Gastroesophageal sphincter (tissue), 4 donors: Measurements from ENCODE around the gene SLC46A1. TPM values are rescaled to one million over a fixed set of nuclear protein-coding genes. Genes with fewer than 3 reads are reported as not detected.

Experiments
- ATAC-seq: fragments of 150-250 bp; one replicate; pipeline ENCODE4 v1.9.1; 2016; ENCODE audit warnings: mild to moderate bottlenecking, moderate library complexity
- H3K27ac ChIP-seq, 4 donors: fragments of 200-600 bp; sonication (generic) in 3 of 4; 1 replicate in 3 of 4; 2 replicates in 1 of 4; pipeline ENCODE4 v1.5.1; 2016 to 2019
- H3K27me3 ChIP-seq: fragments of 200-600 bp; sonication (generic); one replicate; pipeline ENCODE4 v1.5.1; 2019
- H3K36me3 ChIP-seq, 2 donors: fragments of 200-600 bp; sonication (generic); one replicate each; pipeline ENCODE4 v1.5.1; 2019; ENCODE audit warnings: control low read depth in 1 of 2
- H3K4me1 ChIP-seq, 3 donors: fragments of 200-600 bp; sonication (generic); 1 replicate in 2 of 3; 2 replicates in 1 of 3; pipeline ENCODE4 v1.5.1; 2016 to 2019; ENCODE audit warnings: control low read depth in 2 of 3
- H3K4me3 ChIP-seq, 2 donors: fragments of 200-600 bp; sonication (generic); one replicate each; pipeline ENCODE4 v1.5.1; 2019; ENCODE audit warnings: mild to moderate bottlenecking in 1 of 2, moderate library complexity in 1 of 2
- H3K9me3 ChIP-seq, 3 donors: fragments of 200-600 bp; sonication (generic); one replicate each; pipeline ENCODE4 v1.5.1; 2017 to 2019; ENCODE audit warnings: control low read depth in 2 of 3
- EP300 ChIP-seq: sonication (generic); formaldehyde crosslinking; IDR thresholded peaks from one replicate; pipeline ENCODE4 v1.6.1; 2017; ENCODE audit warnings: antibody characterized with exemption, mild to moderate bottlenecking
- POLR2A ChIP-seq, 2 donors: fragments of 450-650 bp; IDR thresholded peaks; one replicate each; pipeline ENCODE4 v1.6.1; 2017; ENCODE audit warnings: antibody characterized with exemption in 2 of 2, mild to moderate bottlenecking in 2 of 2, moderate library complexity in 1 of 2
- POLR2AphosphoS5 ChIP-seq: sonication (generic); formaldehyde crosslinking; IDR thresholded peaks from one replicate; pipeline ENCODE4 v1.6.1; 2017; ENCODE audit warnings: antibody characterized with exemption
- WGBS, 2 donors: methylation state at CpG; one replicate each; pipeline ENCODE4 v1.1.5; 2018; ENCODE audit warnings: low coverage in 1 of 2; 5-methylcytosine and 5-hydroxymethylcytosine counted together
- total RNA-seq, 4 donors: library from RNA; depleted of rRNA; stranded (reverse); fragments of >200 nt; gene quantifications; one replicate each; pipeline ENCODE4 v1.1.0, GENCODE V29; 2016
- TF ChIP-seq, protein P1 (sequence below), 4 experiments: fragments of 200-600 bp in 2 of 4; fragments of 450-650 bp in 2 of 4; sonication (generic) in 1 of 4; IDR thresholded peaks; one replicate each; pipeline ENCODE4 v1.5.1; 2017 to 2019; ENCODE audit warnings: antibody characterized with exemption in 4 of 4, mild to moderate bottlenecking in 2 of 4, moderate library complexity in 2 of 4

The SLC46A1 gene
- total RNA-seq, 4 donors from 2014 or later = 7.9 to 9.7 (median 8.4) TPM

DNA sequence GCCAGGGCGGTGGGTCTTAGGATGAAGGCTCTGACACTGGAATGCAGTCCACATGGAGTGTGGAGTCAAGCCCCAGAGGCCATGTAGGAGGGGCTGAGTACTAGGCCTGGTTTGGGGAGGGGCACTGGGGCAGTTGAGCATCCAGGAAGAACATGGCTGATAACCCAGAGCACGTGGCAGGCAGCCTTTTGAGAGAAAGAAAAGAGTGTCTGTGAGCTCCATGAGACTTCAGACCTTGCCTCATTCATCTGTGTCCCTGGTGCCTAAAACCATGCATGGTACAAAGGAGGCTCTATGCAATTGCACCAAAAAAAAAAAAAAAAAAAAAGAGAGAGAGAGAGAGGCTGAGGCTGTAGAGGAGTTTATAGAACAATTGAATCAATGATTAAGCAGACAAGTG is 14.6 kb downstream of the SLC46A1 start:
- Histone ChIP-seq H3K4me3 (no peak overlapping the region), H3K4me1 (no peaks in the 10 kb centered on the region), H3K9me3 (no peaks in the 10 kb centered on the region), H3K27ac (no peak overlapping the region), H3K27me3 (no peaks in the 10 kb centered on the region), H3K36me3 (peaks cover 0 to 97% of the 10 kb centered on the region in 2 donors)
- WGBS, 2 donors = 75% methylated on average over 2 of the region's 2 CpGs; no CpG with 5 or more reads in 1 of the 2 donors
- TF ChIP-seq POLR2AphosphoS5 (no peak), POLR2A (IDR thresholded peaks at IDR 0.05) (no peak), EP300 (no peak)
- TF ChIP-seq, protein P1, sequence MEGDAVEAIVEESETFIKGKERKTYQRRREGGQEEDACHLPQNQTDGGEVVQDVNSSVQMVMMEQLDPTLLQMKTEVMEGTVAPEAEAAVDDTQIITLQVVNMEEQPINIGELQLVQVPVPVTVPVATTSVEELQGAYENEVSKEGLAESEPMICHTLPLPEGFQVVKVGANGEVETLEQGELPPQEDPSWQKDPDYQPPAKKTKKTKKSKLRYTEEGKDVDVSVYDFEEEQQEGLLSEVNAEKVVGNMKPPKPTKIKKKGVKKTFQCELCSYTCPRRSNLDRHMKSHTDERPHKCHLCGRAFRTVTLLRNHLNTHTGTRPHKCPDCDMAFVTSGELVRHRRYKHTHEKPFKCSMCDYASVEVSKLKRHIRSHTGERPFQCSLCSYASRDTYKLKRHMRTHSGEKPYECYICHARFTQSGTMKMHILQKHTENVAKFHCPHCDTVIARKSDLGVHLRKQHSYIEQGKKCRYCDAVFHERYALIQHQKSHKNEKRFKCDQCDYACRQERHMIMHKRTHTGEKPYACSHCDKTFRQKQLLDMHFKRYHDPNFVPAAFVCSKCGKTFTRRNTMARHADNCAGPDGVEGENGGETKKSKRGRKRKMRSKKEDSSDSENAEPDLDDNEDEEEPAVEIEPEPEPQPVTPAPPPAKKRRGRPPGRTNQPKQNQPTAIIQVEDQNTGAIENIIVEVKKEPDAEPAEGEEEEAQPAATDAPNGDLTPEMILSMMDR (IDR thresholded peaks at IDR 0.05) = no peak
- ATAC-seq = no peak

DNA sequence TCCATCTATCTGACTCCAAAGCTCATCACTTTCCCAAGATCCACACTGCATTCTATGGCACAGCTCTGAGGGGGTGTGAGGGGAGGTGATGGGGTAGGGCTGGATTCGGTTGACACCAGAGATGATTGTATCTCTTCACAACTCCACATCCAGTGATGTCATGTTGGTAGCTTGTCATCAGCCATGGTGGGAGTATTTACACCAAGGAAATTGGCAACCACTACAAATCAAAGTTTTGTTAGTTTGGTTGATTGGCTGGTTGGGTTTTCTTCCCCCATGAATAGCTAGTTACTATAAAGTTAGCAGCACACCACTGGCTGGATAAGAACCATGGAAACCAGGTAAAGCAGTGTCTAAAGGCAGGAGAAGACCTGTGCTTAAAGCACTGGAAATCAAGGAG is 15.0 kb downstream of the SLC46A1 start:
- Histone ChIP-seq H3K4me3 (no peak overlapping the region), H3K9me3 (no peaks in the 10 kb centered on the region), H3K36me3 (peaks cover 0 to 95% of the 10 kb centered on the region in 2 donors), H3K27ac (no peak overlapping the region), H3K27me3 (no peaks in the 10 kb centered on the region), H3K4me1 (no peaks in the 10 kb centered on the region)
- TF ChIP-seq, protein P1 (IDR thresholded peaks at IDR 0.05) = no peak
- TF ChIP-seq POLR2A (IDR thresholded peaks at IDR 0.05) (no peak), POLR2AphosphoS5 (no peak), EP300 (no peak)
- no peak for ATAC-seq
- WGBS, 2 donors = no CpG with 5 or more reads among the region's 1 CpG

DNA sequence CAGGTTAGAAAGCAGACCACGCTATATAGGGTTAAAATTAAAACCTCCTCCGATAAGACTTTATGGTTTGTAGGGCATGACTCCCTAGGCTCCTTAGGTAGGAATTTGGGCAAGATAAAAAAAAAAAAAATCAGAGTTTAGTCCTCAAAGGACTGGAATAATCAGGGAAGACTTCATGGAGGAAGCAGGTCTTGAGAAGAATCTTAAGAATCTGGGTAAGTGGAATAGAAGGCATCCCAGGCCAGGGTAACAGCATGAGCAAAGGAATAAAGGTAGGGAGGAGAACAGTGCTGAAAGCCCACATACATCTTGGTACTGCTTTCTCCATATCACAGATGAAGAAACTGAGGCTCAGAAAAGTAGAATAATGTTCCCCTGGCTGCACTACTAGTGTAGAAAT is 15.4 kb downstream of the SLC46A1 start:
- 93 to 94% methylated on average over 2 of the region's 2 CpGs for WGBS, 2 donors
- H3K36me3 ChIP-seq = peaks cover 0 to 95% of the 10 kb centered on the region in 2 donors
- no peak for ATAC-seq
- no peaks in the 10 kb centered on the region for H3K27me3 ChIP-seq
- H3K4me1 ChIP-seq = no peaks in the 10 kb centered on the region
- H3K27ac ChIP-seq = no peak overlapping the region
- H3K4me3 ChIP-seq = no peak overlapping the region
- TF ChIP-seq EP300 (no peak), POLR2A (IDR thresholded peaks at IDR 0.05) (no peak), POLR2AphosphoS5 (no peak)
- TF ChIP-seq, protein P1 (IDR thresholded peaks at IDR 0.05) = no peak
- H3K9me3 ChIP-seq = no peaks in the 10 kb centered on the region

DNA sequence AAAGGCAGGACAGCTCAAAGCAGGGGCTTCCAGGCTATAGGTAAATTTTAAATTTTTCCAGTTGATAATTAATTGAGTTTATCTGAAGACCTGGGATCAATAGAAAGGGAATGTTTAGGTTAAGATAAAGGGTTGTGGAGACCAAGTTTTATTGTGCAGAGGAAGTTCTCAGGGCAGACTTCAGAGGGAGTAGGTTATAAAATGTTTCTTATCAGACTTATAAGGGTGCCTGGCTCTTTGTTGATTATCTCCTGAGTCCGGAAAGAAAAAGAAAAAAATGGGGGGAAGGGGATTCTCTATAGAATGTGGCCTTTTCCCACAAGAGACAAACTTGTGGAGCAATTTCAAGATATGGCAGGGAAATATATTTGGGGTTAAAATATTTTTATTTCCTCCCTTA is 15.9 kb downstream of the SLC46A1 start:
- ATAC-seq = no peak
- Histone ChIP-seq H3K36me3 (peaks cover 0 to 95% of the 10 kb centered on the region in 2 donors), H3K4me3 (no peak overlapping the region), H3K27me3 (no peaks in the 10 kb centered on the region), H3K27ac (no peak overlapping the region), H3K4me1 (no peaks in the 10 kb centered on the region), H3K9me3 (no peaks in the 10 kb centered on the region)
- WGBS, 2 donors = 79% methylated on average over 1 of the region's 1 CpG; no CpG with 5 or more reads in 1 of the 2 donors
- TF ChIP-seq EP300 (no peak), POLR2A (IDR thresholded peaks at IDR 0.05) (no peak)

DNA sequence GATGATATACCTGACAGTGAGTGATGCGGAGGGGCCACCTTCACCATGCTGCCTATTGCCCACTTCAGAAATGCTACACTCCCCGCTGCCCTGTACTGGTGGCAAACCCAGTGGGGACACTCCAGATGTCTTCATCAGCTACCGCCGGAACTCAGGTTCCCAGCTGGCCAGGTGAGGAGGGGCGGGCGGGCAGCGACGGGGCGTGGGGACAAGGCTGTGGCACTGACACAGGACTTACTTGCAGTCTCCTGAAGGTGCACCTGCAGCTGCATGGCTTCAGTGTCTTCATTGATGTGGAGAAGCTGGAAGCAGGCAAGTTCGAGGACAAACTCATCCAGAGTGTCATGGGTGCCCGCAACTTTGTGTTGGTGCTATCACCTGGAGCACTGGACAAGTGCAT is 17.9 kb downstream of the SLC46A1 start:
- Histone ChIP-seq H3K4me3 (no peak overlapping the region), H3K4me1 (no peaks in the 10 kb centered on the region), H3K27me3 (no peaks in the 10 kb centered on the region), H3K36me3 (peaks cover 0 to 94% of the 10 kb centered on the region in 2 donors), H3K27ac (no peak overlapping the region), H3K9me3 (no peaks in the 10 kb centered on the region)
- no peak for ATAC-seq
- WGBS, 2 donors = 100% methylated on average over 1 of the region's 11 CpGs; no CpG with 5 or more reads in 1 of the 2 donors
- TF ChIP-seq, protein P1 (IDR thresholded peaks at IDR 0.05) = no peak
- no peak for TF ChIP-seq POLR2A (IDR thresholded peaks at IDR 0.05)
- TF ChIP-seq EP300 = no peak
- no peak for TF ChIP-seq POLR2AphosphoS5
